Esophagus muscularis mucosa (tissue), 4 donors: ENCODE data around the gene LIN54. TPM values are rescaled to one million over a fixed set of nuclear protein-coding genes. Genes with fewer than 3 reads are reported as not detected.

ENCODE experiments used
- DNase-seq: peaks from one replicate; pipeline ENCODE4 v3.0.0-alpha.2; 2017; ENCODE audit errors: extremely low spot score
- H3K27ac ChIP-seq, 4 donors: fragments of 200-600 bp; sonication (generic); replicated peaks in 1 of 4; 1 replicate in 3 of 4; 2 replicates in 1 of 4; pipeline ENCODE4 v1.5.1; 2016 to 2019; ENCODE audit warnings: mild to moderate bottlenecking in 1 of 4
- H3K27me3 ChIP-seq, 4 donors: fragments of 200-600 bp; sonication (generic); one replicate each; pipeline versions ENCODE4 v1.5.1 to v1.6.0; 2016 to 2019
- H3K36me3 ChIP-seq, 4 donors: fragments of 200-600 bp; sonication (generic); one replicate each; pipeline ENCODE4 v1.5.1; 2016 to 2019
- H3K4me1 ChIP-seq, 4 donors: fragments of 200-600 bp; sonication (generic); one replicate each; pipeline ENCODE4 v1.5.1; 2016 to 2019
- H3K4me3 ChIP-seq, 4 donors: fragments of 200-600 bp; sonication (generic); 1 replicate in 2 of 4; 2 replicates in 2 of 4; pipeline ENCODE4 v1.5.1; 2016 to 2019; ENCODE audit warnings: mild to moderate bottlenecking in 4 of 4, moderate library complexity in 1 of 4
- H3K9me3 ChIP-seq, 4 donors: fragments of 200-600 bp; sonication (generic); 1 replicate in 3 of 4; 2 replicates in 1 of 4; pipeline ENCODE4 v1.5.1; 2016 to 2019
- EP300 ChIP-seq: sonication (generic); formaldehyde crosslinking; IDR thresholded peaks from one replicate; pipeline ENCODE4 v1.6.1; 2017; ENCODE audit warnings: antibody characterized with exemption
- POLR2A ChIP-seq: fragments of 450-650 bp; IDR thresholded peaks from one replicate; pipeline ENCODE4 v1.6.1; 2017; ENCODE audit warnings: antibody characterized with exemption, moderate library complexity, mild to moderate bottlenecking, low read depth
- POLR2AphosphoS5 ChIP-seq, 2 donors: sonication (generic); formaldehyde crosslinking; IDR thresholded peaks; one replicate each; pipeline ENCODE4 v1.6.1; 2017; ENCODE audit warnings: antibody characterized with exemption in 2 of 2
- whole genome bisulfite sequencing: methylation state at CpG from one replicate; pipeline ENCODE4 v1.1.5; 2018; 5-methylcytosine and 5-hydroxymethylcytosine counted together
- intact Hi-C: fragments of 100-400 bp; cut with DNase I; formaldehyde crosslinking; loops from one replicate; pipeline ENCODE4 v1.15.1; 2023
- total RNA-seq, 4 donors: library from RNA; depleted of rRNA; stranded (reverse); fragments of >200 nt; gene quantifications; one replicate each; pipeline versions ENCODE4 v1.1.0 to v1.2.1, GENCODE V29; 2016
- TF ChIP-seq, protein P1 (sequence below), 3 experiments: fragments of 200-600 bp in 2 of 3; fragments of 450-650 bp in 1 of 3; sonication (generic) in 2 of 3; IDR thresholded peaks; one replicate each; pipeline ENCODE4 v1.5.1; 2017 to 2019; ENCODE audit warnings: antibody characterized with exemption in 3 of 3, mild to moderate bottlenecking in 2 of 3, moderate library complexity in 1 of 3

Gene LIN54
- total RNA-seq, 4 donors from 2014 or later: 8.6 to 10.6 (median 9.0) TPM

DNA sequence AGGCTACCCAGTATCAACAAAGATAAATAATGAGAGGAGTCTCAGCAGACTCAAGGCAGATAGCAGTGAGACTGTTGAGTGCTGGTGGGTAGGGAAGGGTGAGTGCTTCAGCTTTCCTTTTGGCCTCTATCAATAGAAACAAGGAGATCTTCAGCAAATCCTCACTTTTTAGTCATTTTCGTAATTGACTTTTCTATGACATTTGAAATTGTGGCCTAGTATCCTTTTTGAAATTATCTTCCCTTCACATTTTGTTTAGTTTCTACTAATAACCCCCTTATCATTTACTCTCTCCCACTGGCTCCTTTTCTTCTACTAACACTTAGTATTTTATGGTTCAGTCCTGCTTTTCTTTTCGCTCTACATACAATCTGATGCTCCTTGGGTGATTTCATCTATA, 44.9 kb downstream of the LIN54 start:
- H3K4me1 ChIP-seq: no peaks in the 10 kb centered on the region
- 95% methylated on average over 2 of the region's 2 CpGs for WGBS
- intact Hi-C loops: no loop called here
- no peaks in the 10 kb centered on the region for H3K9me3 ChIP-seq
- peaks cover 0 to 46% (median 27%) of the 10 kb centered on the region in 4 donors for H3K36me3 ChIP-seq
- no peak overlapping the region for H3K27ac ChIP-seq
- H3K27me3 ChIP-seq: no peaks in the 10 kb centered on the region
- no peak for TF ChIP-seq EP300
- TF ChIP-seq POLR2AphosphoS5 (IDR thresholded peaks at IDR 0.05): no peak
- no peak for TF ChIP-seq POLR2A
- TF ChIP-seq, protein P1, sequence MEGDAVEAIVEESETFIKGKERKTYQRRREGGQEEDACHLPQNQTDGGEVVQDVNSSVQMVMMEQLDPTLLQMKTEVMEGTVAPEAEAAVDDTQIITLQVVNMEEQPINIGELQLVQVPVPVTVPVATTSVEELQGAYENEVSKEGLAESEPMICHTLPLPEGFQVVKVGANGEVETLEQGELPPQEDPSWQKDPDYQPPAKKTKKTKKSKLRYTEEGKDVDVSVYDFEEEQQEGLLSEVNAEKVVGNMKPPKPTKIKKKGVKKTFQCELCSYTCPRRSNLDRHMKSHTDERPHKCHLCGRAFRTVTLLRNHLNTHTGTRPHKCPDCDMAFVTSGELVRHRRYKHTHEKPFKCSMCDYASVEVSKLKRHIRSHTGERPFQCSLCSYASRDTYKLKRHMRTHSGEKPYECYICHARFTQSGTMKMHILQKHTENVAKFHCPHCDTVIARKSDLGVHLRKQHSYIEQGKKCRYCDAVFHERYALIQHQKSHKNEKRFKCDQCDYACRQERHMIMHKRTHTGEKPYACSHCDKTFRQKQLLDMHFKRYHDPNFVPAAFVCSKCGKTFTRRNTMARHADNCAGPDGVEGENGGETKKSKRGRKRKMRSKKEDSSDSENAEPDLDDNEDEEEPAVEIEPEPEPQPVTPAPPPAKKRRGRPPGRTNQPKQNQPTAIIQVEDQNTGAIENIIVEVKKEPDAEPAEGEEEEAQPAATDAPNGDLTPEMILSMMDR (IDR thresholded peaks at IDR 0.05): no peak
- DNase-seq: no peak
- H3K4me3 ChIP-seq: no peak overlapping the region

DNA sequence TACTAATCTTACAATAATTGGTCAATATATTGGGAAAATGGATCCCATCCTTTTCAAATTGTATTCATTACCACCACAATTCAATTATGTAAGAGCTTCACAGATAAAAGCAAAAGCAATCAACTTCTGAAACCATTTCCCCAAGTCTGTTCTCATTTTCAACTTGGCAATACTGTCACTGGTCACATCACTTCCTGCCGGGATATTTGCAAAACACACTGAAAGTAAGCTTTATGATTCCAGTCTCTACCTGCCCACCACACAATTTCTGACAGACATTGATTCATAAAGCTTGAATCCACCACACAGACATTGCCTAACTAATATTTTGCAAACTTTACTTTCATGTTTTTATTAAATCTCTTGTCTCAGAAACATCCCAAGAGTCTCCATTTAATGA, 53.6 kb downstream of the LIN54 start:
- 86% methylated on average over 1 of the region's 1 CpG for WGBS
- no peak for DNase-seq
- peaks cover 0 to 14% (median 7%) of the 10 kb centered on the region in 4 donors for H3K36me3 ChIP-seq
- H3K27ac ChIP-seq: no peak overlapping the region
- intact Hi-C loops: no loop called here
- no peak overlapping the region for H3K4me3 ChIP-seq
- H3K4me1 ChIP-seq: no peaks in the 10 kb centered on the region
- TF ChIP-seq, protein P1 (IDR thresholded peaks at IDR 0.05): no peak
- TF ChIP-seq POLR2AphosphoS5 (IDR thresholded peaks at IDR 0.05) (no peak), POLR2A (no peak), EP300 (no peak)
- H3K27me3 ChIP-seq: no peaks in the 10 kb centered on the region
- H3K9me3 ChIP-seq: no peaks in the 10 kb centered on the region

- 97% methylated on average over 4 of the region's 4 CpGs for whole genome bisulfite sequencing
- H3K9me3 ChIP-seq: no peaks in the 10 kb centered on the region
- no peak overlapping the region for H3K4me3 ChIP-seq
- TF ChIP-seq POLR2AphosphoS5 (IDR thresholded peaks at IDR 0.05) (no peak), POLR2A (no peak), EP300 (no peak)
- TF ChIP-seq, protein P1 (IDR thresholded peaks at IDR 0.05): no peak
- intact Hi-C loops: no loop called here
- H3K4me1 ChIP-seq: no peaks in the 10 kb centered on the region
- DNase-seq: no peak
- no peaks in the 10 kb centered on the region for H3K27me3 ChIP-seq
- peaks cover 0 to 7% (median 3%) of the 10 kb centered on the region in 4 donors for H3K36me3 ChIP-seq
- no peak overlapping the region for H3K27ac ChIP-seq
These were observed 56.4 kb downstream of the LIN54 start for GRCh38 chr4:82954212-82954611.

DNA sequence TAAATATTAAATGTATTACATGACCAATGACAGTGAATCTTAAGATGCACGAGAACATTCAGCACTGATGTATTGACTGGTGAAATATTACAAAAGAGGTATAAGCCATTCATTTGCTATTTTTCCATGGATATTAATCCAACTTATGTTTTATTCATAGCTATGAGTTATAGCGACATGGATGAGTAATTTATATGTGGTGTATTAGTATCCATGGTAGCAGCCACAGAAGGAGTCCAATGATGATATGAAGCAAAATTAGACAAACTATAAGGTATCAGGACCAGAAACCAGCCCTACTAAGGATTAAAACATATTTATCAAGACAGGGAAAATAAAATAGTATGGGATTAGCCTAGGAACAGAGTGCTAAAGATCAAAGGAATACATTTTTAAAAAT, 59.4 kb downstream of the LIN54 start:
- peaks cover 0 to 7% (median 2%) of the 10 kb centered on the region in 4 donors for H3K36me3 ChIP-seq
- no peak overlapping the region for H3K27ac ChIP-seq
- no peak overlapping the region for H3K4me3 ChIP-seq
- no peaks in the 10 kb centered on the region for H3K9me3 ChIP-seq
- TF ChIP-seq EP300: no peak
- no peak for TF ChIP-seq POLR2AphosphoS5 (IDR thresholded peaks at IDR 0.05)
- TF ChIP-seq POLR2A: no peak
- TF ChIP-seq, protein P1 (IDR thresholded peaks at IDR 0.05): no peak
- intact Hi-C loops: no loop called here
- no peak for DNase-seq
- WGBS: 96% methylated on average over 2 of the region's 2 CpGs
- H3K27me3 ChIP-seq: no peaks in the 10 kb centered on the region
- no peaks in the 10 kb centered on the region for H3K4me1 ChIP-seq

- Histone ChIP-seq H3K4me1 (no peaks in the 10 kb centered on the region), H3K36me3 (peaks cover 0 to 7% (median 4%) of the 10 kb centered on the region in 4 donors), H3K9me3 (no peaks in the 10 kb centered on the region), H3K4me3 (no peak overlapping the region), H3K27ac (no peak overlapping the region), H3K27me3 (no peaks in the 10 kb centered on the region)
- intact Hi-C loops: no loop called here
- WGBS: 96% methylated on average over 1 of the region's 1 CpG
- TF ChIP-seq POLR2AphosphoS5 (IDR thresholded peaks at IDR 0.05) (no peak), POLR2A (no peak), EP300 (no peak)
- TF ChIP-seq, protein P1 (IDR thresholded peaks at IDR 0.05): no peak
- no peak for DNase-seq
These were observed 61.9 kb downstream of the LIN54 start for GRCh38 chr4:82948647-82949204.
